H1 (cell line): ENCODE data around the gene MCF2L. TPM values are rescaled to one million over a fixed set of nuclear protein-coding genes. Genes with fewer than 3 reads are reported as not detected.
"Not testable (repeated sequence)": the region's sequence is repeated elsewhere in the genome, so short reads cannot be mapped to it uniquely, and the experiment has no call there.

Source experiments
- CTCF ChIA-PET: fragments of 300-600 bp; sonication (Branson Sonifier 250); formaldehyde crosslinking; loops from one replicate; lab custom pipeline; 2021; ENCODE audit not compliant: partially characterized antibody; lab: Charles Lee
- POLR2A ChIA-PET: fragments of 300-600 bp; sonication (Branson Sonifier 250); formaldehyde crosslinking; loops from one replicate; lab custom pipeline; 2021; ENCODE audit warnings: inconsistent platforms; ENCODE audit not compliant: partially characterized antibody; lab: Charles Lee
- DNase-seq, 2 experiments: peaks; one replicate each; pipeline versions ENCODE4 v3.0.0 to v3.0.0-alpha.2; 2010 to 2022; ENCODE audit warnings: low spot score in 2 of 2, low read depth in 1 of 2, mixed read lengths in 1 of 2
- FAIRE-seq: peaks from 2 replicates; lab custom pipeline; 2011; peaks lifted over from hg19 to GRCh38; lab: Jason Lieb, UNC
- H2AFZ ChIP-seq: 2 replicates; pipeline ENCODE4 v1.8.1; 2012; ENCODE audit warnings: low read length, inconsistent platforms
- H2AK5ac ChIP-seq: 2 replicates; pipeline ENCODE4 v1.6.1; 2013; ENCODE audit warnings: low read depth, low read length
- H2BK120ac ChIP-seq: replicated peaks from 2 replicates; pipeline ENCODE3; 2013; ENCODE audit warnings: low read depth, low read length, inconsistent platforms
- H2BK12ac ChIP-seq: 2 replicates; pipeline ENCODE4 v1.6.1; 2013; ENCODE audit warnings: low read depth, low read length
- H2BK15ac ChIP-seq: 2 replicates; pipeline ENCODE4 v1.6.1; 2013; ENCODE audit warnings: low read length
- H2BK20ac ChIP-seq: 2 replicates; pipeline ENCODE4 v1.6.1; 2013; ENCODE audit warnings: low read length
- H2BK5ac ChIP-seq: 2 replicates; pipeline ENCODE4 v1.6.1; 2013; ENCODE audit warnings: low read depth, low read length
- H3K14ac ChIP-seq: 2 replicates; pipeline ENCODE4 v1.6.1; 2013; ENCODE audit warnings: inconsistent platforms; ENCODE audit not compliant: insufficient read length
- H3K18ac ChIP-seq: 2 replicates; pipeline ENCODE4 v1.6.1; 2013; ENCODE audit warnings: low read length; ENCODE audit errors: extremely low read depth
- H3K23ac ChIP-seq: 2 replicates; pipeline ENCODE4 v1.6.1; 2013; ENCODE audit warnings: inconsistent platforms; ENCODE audit not compliant: insufficient read length
- H3K23me2 ChIP-seq: 2 replicates; pipeline ENCODE4 v1.6.1; 2013; ENCODE audit warnings: low read depth, low read length
- H3K27ac ChIP-seq: 2 replicates; pipeline ENCODE4 v1.6.1; 2011; ENCODE audit warnings: low read depth, low read length, inconsistent platforms
- H3K27me3 ChIP-seq, 4 experiments: replicated peaks in 1 of 4; 1 replicate in 1 of 4; 2 replicates in 3 of 4; pipeline versions ENCODE4 v1.6.1 to v1.8.1; 2011 to 2013; ENCODE audit warnings: low read length in 3 of 4, mild to moderate bottlenecking in 3 of 4, inconsistent platforms in 2 of 4, mixed read lengths in 2 of 4, moderate library complexity in 1 of 4; ENCODE audit not compliant: control insufficient read depth in 3 of 4, insufficient read depth in 3 of 4; ENCODE audit errors: extremely low read depth in 1 of 4
- H3K36me3 ChIP-seq, 4 experiments: 2 replicates each; pipeline versions ENCODE4 v1.6.1 to v1.8.1; 2011 to 2013; ENCODE audit warnings: mild to moderate bottlenecking in 4 of 4, low read length in 3 of 4, moderate library complexity in 2 of 4, control low read depth in 1 of 4, inconsistent platforms in 1 of 4; ENCODE audit not compliant: insufficient read depth in 4 of 4, control insufficient read depth in 2 of 4
- H3K4ac ChIP-seq: replicated peaks from 2 replicates; pipeline ENCODE3; 2013; ENCODE audit warnings: low read length, low read depth, mixed read lengths, inconsistent platforms; ENCODE audit not compliant: insufficient read length
- H3K4me1 ChIP-seq, 4 experiments: replicated peaks in 1 of 4; 1 replicate in 1 of 4; 2 replicates in 3 of 4; pipeline versions ENCODE4 v1.6.1 to v1.8.1; 2011 to 2013; ENCODE audit warnings: low read length in 3 of 4, inconsistent platforms in 2 of 4, mixed read lengths in 1 of 4; ENCODE audit not compliant: insufficient read depth in 4 of 4, control insufficient read depth in 3 of 4
- H3K4me2 ChIP-seq, 2 experiments: 2 replicates each; pipeline versions ENCODE4 v1.6.1 to v1.8.1; 2011 to 2013; ENCODE audit warnings: low read depth in 2 of 2, low read length in 2 of 2, control low read depth in 1 of 2, inconsistent platforms in 1 of 2, mild to moderate bottlenecking in 1 of 2; ENCODE audit not compliant: insufficient read depth in 1 of 2
- H3K4me3 ChIP-seq, 4 experiments: fragments of 200-600, 300-600 bp in 1 of 4; sonication (generic), shearing (Covaris generic), sonication (Bioruptor Twin) in 1 of 4; 2 replicates each; pipeline versions ENCODE4 v1.5.1 to v1.8.1; 2011 to 2016; ENCODE audit warnings: low read length in 4 of 4, low read depth in 3 of 4, control low read depth in 2 of 4, inconsistent platforms in 2 of 4, mild to moderate bottlenecking in 2 of 4, mixed read lengths in 1 of 4, moderate library complexity in 1 of 4; ENCODE audit not compliant: insufficient read depth in 2 of 4; ENCODE audit errors: extremely low read depth in 1 of 4
- H3K56ac ChIP-seq: replicated peaks from 2 replicates; pipeline ENCODE3; 2013; ENCODE audit warnings: low read depth, mild to moderate bottlenecking, mixed read lengths, low read length, inconsistent platforms; ENCODE audit not compliant: insufficient read length
- H3K79me1 ChIP-seq: 2 replicates; pipeline ENCODE4 v1.6.1; 2013; ENCODE audit warnings: low read depth, low read length, control low read depth
- H3K79me2 ChIP-seq, 2 experiments: 2 replicates each; pipeline versions ENCODE4 v1.6.1 to v1.8.1; 2012 to 2013; ENCODE audit warnings: low read length in 2 of 2, mild to moderate bottlenecking in 2 of 2, inconsistent platforms in 1 of 2; ENCODE audit not compliant: insufficient read depth in 2 of 2, control insufficient read depth in 1 of 2
- H3K9ac ChIP-seq, 4 experiments: replicated peaks in 1 of 4; 1 replicate in 1 of 4; 2 replicates in 3 of 4; pipeline versions ENCODE4 v1.6.1 to v1.8.1; 2011 to 2013; ENCODE audit warnings: low read depth in 3 of 4, low read length in 3 of 4, control low read depth in 2 of 4, mild to moderate bottlenecking in 2 of 4, moderate library complexity in 2 of 4, inconsistent platforms in 1 of 4; ENCODE audit errors: extremely low read depth in 1 of 4
- H3K9me3 ChIP-seq, 2 experiments: 2 replicates each; pipeline versions ENCODE4 v1.6.1 to v1.8.1; 2012 to 2013; ENCODE audit warnings: mild to moderate bottlenecking in 2 of 2, moderate library complexity in 2 of 2, control low read depth in 1 of 2, inconsistent platforms in 1 of 2, low read depth in 1 of 2, low read length in 1 of 2, mixed read lengths in 1 of 2; ENCODE audit not compliant: insufficient read depth in 2 of 2
- H4K20me1 ChIP-seq, 2 experiments: replicated peaks in 1 of 2; 2 replicates each; pipeline versions ENCODE3 to v1.8.1; 2011 to 2013; ENCODE audit warnings: inconsistent platforms in 2 of 2, low read length in 2 of 2, mild to moderate bottlenecking in 1 of 2; ENCODE audit not compliant: insufficient read depth in 2 of 2, control insufficient read depth in 1 of 2
- H4K5ac ChIP-seq: 2 replicates; pipeline ENCODE4 v1.6.1; 2013; ENCODE audit warnings: low read length, low read depth, mixed read lengths, inconsistent platforms; ENCODE audit not compliant: insufficient read length
- H4K8ac ChIP-seq: 2 replicates; pipeline ENCODE4 v1.8.0; 2013; ENCODE audit warnings: mild to moderate bottlenecking, moderate library complexity, low read length, inconsistent platforms; ENCODE audit not compliant: insufficient read depth; ENCODE audit errors: extremely low read depth
- H4K91ac ChIP-seq: replicated peaks from 2 replicates; pipeline ENCODE3; 2013; ENCODE audit warnings: low read length, mixed read lengths, inconsistent platforms; ENCODE audit not compliant: insufficient read length
- WGBS, 2 experiments: shearing (Covaris generic) in 1 of 2; methylation state at CpG; one replicate each; pipeline versions ENCODE4 v1.1.6 to v1.1.7; 2013 to 2015; ENCODE audit warnings: low lambda C conversion rate in 2 of 2, mixed read lengths in 2 of 2, inconsistent platforms in 1 of 2, low coverage in 1 of 2, missing lambda C conversion rate in 1 of 2; ENCODE audit not compliant: insufficient replicate concordance in 2 of 2, insufficient coverage in 1 of 2, insufficient read length in 1 of 2; ENCODE audit errors: extremely low coverage in 1 of 2, missing lambda C conversion rate in 1 of 2; 5-methylcytosine and 5-hydroxymethylcytosine counted together
- polyA plus RNA-seq, 7 experiments: library from polyadenylated mRNA; depleted of rRNA in 3 of 7; stranded (reverse) in 5 of 7; unstranded in 2 of 7; fragments of >200 nt in 5 of 7; fragments of 200-250 nt in 2 of 7; gene quantifications; 1 replicate in 5 of 7; 2 replicates in 1 of 7; 4 replicates in 1 of 7; pipeline versions ENCODE4 v1.2.1 to v1.2.3, GENCODE V29; 2011 to 2013; ENCODE audit warnings: missing spikeins in 2 of 7, mixed read lengths in 2 of 7
- total RNA-seq: library from RNA; stranded (reverse); fragmentation: NEBNext Ultra II Directional; extraction: Animal tissue kit (Norgen Biotek cat#: 25700); gene quantifications from 2 replicates; pipeline ENCODE4 v1.2.1, GENCODE V29; 2021

MCF2L gene
- total and polyA plus RNA-seq, 2 of the 8 experiments (the other 6 are each of a cell fraction or from before 2014, with no cell fraction given) = 10.1 to 24.4 TPM

- H3K9me3 ChIP-seq, H3K23me2 ChIP-seq, H3K27me3 ChIP-seq, POLR2A ChIA-PET, H4K91ac ChIP-seq, DNase-seq, H2BK15ac ChIP-seq, H3K14ac ChIP-seq, FAIRE-seq, H3K36me3 ChIP-seq, H3K56ac ChIP-seq, H2AFZ ChIP-seq, H3K9ac ChIP-seq, H3K18ac ChIP-seq, H2AK5ac ChIP-seq, H2BK20ac ChIP-seq, H3K4me2 ChIP-seq, H4K8ac ChIP-seq, H2BK120ac ChIP-seq, H3K23ac ChIP-seq, H4K5ac ChIP-seq, H3K4me3 ChIP-seq, H4K20me1 ChIP-seq, H2BK12ac ChIP-seq, H2BK5ac ChIP-seq, H3K4ac ChIP-seq, H3K79me2 ChIP-seq, H3K4me1 ChIP-seq, H3K27ac ChIP-seq, H3K79me1 ChIP-seq: not testable (repeated sequence)
- CTCF ChIA-PET = interaction anchor here (1.0 to 1.4 kb wide), 2 partner anchors 10 to 12 kb away, joined by 5 read pairs; no protein-coding TSS in a partner anchor
- 67% methylated on average over 6 of the region's 9 CpGs; no CpG with 5 or more reads in 1 of the 2 experiments for WGBS, 2 experiments
These were observed 110.7 kb downstream of the MCF2L start for GRCh38 chr13:113079781-113080080.
